T follicular helper cell (primary cell): Measurements from ENCODE around the gene ERCC2.
"Not testable (repeated sequence)": the region's sequence is repeated elsewhere in the genome, so short reads cannot be mapped to it uniquely, and the experiment has no call there.

ENCODE experiments used
- DNase-seq: peaks from one replicate; pipeline ENCODE4 v3.0.0-alpha.2; 2020; ENCODE audit warnings: low read depth

The ERCC2 gene

GRCh38 chr19:45333609-45334303 is 36.6 kb downstream of the ERCC2 start:
- no peak for DNase-seq

GRCh38 chr19:45331411-45331810 is 39.0 kb downstream of the ERCC2 start:
- DNase-seq, result no peak

GRCh38 chr19:45327404-45328143 is 42.8 kb downstream of the ERCC2 start:
- no peak for DNase-seq

GRCh38 chr19:45324349-45324907 is 45.9 kb downstream of the ERCC2 start:
- no peak for DNase-seq

GRCh38 chr19:45323671-45324081 is 46.7 kb downstream of the ERCC2 start:
- no peak for DNase-seq

- no peak for DNase-seq
Measured at GRCh38 chr19:45322744-45323281, 47.6 kb downstream of the ERCC2 start, which contains the start of gene CKM. CKM (minus strand) TSS chr19:45322875; CDS start chr19:45319713, 3,162 bp downstream.

- DNase-seq, result no peak
Measured at GRCh38 chr19:45322311-45322710, 48.1 kb downstream of the ERCC2 start.

GRCh38 chr19:45321848-45322247 is 48.5 kb downstream of the ERCC2 start:
- no peak for DNase-seq

- DNase-seq, result no peak
Measured at GRCh38 chr19:45320997-45321775, 49.2 kb downstream of the ERCC2 start.

GRCh38 chr19:45315304-45315703 is 55.1 kb downstream of the ERCC2 start:
- no peak for DNase-seq

- no peak for DNase-seq
Measured at GRCh38 chr19:45314708-45315245, 55.6 kb downstream of the ERCC2 start.

GRCh38 chr19:45312285-45312684 is 58.1 kb downstream of the ERCC2 start:
- not testable (repeated sequence) for DNase-seq

- DNase-seq, result no peak
Measured at GRCh38 chr19:45311621-45312020, 58.8 kb downstream of the ERCC2 start.

- DNase-seq, result not testable (repeated sequence)
Measured at GRCh38 chr19:45309322-45309721, 61.1 kb downstream of the ERCC2 start.

GRCh38 chr19:45307361-45307760 is 63.0 kb downstream of the ERCC2 start:
- no peak for DNase-seq

GRCh38 chr19:45306518-45307027 is 63.8 kb downstream of the ERCC2 start:
- no peak for DNase-seq

GRCh38 chr19:45306040-45306439 is 64.3 kb downstream of the ERCC2 start:
- no peak for DNase-seq

GRCh38 chr19:45305421-45305820 is 65.0 kb downstream of the ERCC2 start:
- DNase-seq, result no peak

GRCh38 chr19:45305007-45305406 is 65.4 kb downstream of the ERCC2 start:
- DNase-seq, result no peak

- no peak for DNase-seq
Measured at GRCh38 chr19:45304141-45304926, 66.0 kb downstream of the ERCC2 start.
